Activated T-helper 9 cell treated with anti-CD3 and anti-CD28 coated beads, Interleukin-2, amount 50 U/mL, for 16 hours (primary cell): ENCODE results near the gene P2RY6.

Experiments
- DNase-seq: peaks from one replicate; pipeline ENCODE4 v3.0.0-alpha.2; 2020; ENCODE audit warnings: low read depth

The P2RY6 gene

GRCh38 chr11:73337846-73338245, 65.7 kb downstream of the P2RY6 start:
- DNase-seq, result no peak

DNA sequence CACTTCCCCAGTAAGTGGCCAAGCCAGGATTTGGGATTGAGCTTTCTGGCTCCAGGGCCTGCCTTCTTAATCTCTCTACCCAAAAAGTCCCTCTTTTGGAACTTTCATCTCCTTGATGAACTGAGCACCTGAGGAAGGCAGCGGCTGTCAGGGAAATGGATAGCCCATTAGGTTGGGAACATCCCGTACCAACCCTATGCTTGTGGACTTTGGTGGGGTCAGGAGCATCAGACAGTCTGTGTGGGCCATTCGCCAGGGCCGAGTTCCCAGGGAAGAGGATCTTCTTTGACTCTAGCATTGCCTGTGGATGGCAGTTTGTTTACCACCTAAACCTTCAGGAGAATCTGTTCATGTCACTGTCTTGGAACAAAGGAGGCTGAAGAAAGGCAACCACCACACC, 66.1 kb downstream of the P2RY6 start:
- no peak for DNase-seq

DNA sequence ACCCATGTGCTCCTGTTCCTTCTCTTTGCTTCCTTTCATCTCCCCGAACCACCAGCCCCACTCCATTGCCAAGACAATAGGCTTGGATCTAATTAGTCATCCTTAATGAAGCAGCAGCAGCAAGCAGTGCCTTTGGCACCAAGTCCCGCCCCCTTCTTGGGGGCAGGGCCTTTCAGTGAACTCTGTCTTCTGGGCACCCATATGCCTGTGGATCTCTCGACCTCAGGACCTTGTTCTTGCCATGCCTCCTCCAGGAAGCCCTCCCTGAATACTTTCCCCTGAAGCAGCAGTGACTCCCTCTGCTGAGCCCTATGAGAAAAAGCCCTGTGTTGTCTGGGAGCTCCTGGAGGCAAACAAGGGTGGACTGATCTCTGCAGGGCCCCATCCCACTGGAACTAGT, 68.0 kb downstream of the P2RY6 start:
- DNase-seq, result no peak

- no peak for DNase-seq
These were observed 70.5 kb downstream of the P2RY6 start for GRCh38 chr11:73342633-73343032.

GRCh38 chr11:73343076-73343873, 71.1 kb downstream of the P2RY6 start:
- DNase-seq, result no peak

DNA sequence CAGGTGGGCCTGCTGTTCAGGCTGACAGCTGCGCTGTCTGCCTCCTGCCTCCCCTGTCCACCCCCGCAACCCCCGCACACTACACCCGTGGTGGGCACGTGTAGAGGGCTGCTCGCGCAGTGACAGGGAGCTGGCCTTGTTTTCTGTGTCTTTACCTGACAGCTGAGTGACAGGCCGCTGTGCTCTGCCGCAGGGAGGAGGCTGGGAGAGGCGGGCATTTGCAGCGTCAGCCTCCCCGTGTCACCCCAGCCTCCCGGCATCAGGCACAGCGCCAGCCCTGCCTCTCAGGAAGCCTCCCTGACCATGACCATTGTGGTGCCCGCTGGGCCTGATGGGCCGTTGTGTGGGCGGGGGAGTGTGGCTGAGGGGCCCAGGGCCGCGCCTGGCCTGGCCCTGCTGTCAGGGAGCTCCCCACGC, 72.1 kb downstream of the P2RY6 start:
- DNase-seq, result no peak

- DNase-seq, result no peak
These were observed 73.5 kb downstream of the P2RY6 start for GRCh38 chr11:73345481-73346160.

GRCh38 chr11:73346186-73346935, 74.2 kb downstream of the P2RY6 start:
- no peak for DNase-seq

DNA sequence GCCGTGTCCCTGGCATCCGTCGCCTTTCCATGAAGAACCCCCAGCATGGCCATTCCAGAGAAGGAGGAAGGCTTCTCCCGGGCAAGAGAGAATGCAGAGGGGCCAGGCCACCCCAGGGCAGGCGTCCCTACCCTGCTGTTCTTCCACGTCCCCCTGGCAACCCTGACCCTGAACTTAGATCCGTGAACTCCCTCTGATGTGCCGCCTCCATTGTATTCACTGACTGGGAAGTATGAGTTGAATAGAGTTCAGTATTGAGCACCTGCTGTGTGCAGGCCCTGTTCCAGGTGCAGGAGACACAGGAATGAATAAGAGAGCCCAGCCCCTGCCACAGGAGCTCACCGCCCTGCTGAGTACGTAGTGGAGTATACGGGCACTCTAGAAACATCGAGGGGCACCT, 74.9 kb downstream of the P2RY6 start:
- DNase-seq, result no peak
